HG02852 (cell line): Measurements from ENCODE around the gene TMPRSS9.

Experiments used
- ATAC-seq: cut with Tn5 transposase; IDR thresholded peaks from one replicate; pipeline ENCODE4 v1.9.1; 2021; ENCODE audit warnings: mild to moderate bottlenecking, moderate library complexity; ENCODE audit not compliant: unreplicated experiment

TMPRSS9 gene

GRCh38 chr19:2359992-2360685 lies at the start of gene TMPRSS9:
Gene TMPRSS9, plus strand, starts transcription at chr19:2360265. Its CDS starts 29,521 bp downstream, at chr19:2389786.
- ATAC-seq, result no peak

DNA sequence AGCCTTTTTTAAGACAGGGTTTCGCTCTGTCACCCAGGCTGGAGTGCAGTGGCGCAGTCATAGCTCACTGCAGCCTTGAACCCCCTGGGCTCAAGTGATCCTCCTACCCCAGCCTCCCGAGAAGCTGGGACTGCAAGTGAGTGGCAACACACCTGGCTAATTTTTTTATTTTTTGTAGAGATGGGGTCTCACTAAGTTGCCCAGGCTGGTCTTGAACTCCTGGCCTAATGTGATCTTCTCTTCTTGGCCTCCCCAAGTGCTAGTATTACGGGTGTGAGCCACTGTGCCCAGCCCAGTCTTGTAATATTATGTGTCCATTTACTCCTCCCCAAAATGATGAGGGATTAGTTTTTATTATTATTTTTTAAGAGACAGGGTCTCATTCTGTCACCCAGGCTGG lies 49.0 kb upstream of the TMPRSS9 start:
- ATAC-seq, result no peak

DNA sequence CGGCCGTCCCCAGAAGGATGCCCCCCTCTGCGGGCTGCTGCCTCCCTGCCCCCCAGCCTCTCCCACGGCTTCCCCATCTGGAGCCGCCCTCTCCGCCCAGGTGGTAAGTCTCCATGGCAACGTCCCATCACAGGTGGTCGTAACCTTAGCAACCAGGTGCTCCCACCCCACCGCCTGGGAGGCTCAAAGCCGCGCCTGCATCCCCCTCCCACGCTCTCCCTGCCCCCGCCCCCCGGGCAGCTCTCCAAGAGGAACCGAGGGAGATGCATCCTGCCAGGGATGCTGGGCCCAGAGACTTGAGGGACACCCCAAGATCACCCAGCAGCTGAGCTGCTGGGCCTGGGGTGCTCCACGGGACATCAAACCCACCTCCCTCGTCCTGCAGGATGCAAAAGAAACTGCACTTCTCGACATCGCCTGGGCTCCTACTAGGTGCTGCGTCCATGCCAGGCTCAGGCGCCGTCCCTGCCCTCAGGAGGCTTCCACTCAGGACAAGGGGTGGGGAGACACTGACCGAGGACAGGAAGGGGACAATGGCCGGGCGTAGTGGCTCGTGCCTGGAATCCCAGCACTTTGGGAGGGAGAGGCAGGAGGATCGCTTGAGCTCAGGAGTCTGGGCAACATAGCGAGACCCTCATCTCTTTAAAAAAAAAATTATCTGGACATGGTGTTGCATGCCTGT lies 47.1 kb upstream of the TMPRSS9 start:
- ATAC-seq, result no peak

- ATAC-seq, result no peak
Measured at GRCh38 chr19:2315121-2315817, 44.8 kb upstream of the TMPRSS9 start.

- ATAC-seq, result no peak
Measured at GRCh38 chr19:2315818-2316353, 44.2 kb upstream of the TMPRSS9 start.

DNA sequence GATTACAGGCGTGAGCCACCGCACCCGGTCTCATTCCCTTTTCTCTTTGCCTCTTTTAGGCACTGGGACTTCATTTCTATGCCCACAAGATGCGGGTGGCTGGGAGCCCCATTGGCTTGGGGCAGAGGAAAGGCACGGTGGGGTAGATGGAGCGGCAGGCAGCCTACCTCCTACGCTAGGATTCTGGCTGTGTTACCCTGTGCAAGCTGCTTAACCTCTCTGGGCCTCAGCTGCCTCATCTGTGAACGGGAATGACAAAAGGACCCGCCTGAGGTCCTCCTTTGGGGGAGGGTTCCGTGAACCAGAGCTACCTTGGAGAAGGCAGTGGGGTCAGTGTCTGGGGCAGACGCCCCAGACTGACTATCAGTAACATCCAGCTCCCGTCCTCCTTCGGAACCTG lies 42.8 kb upstream of the TMPRSS9 start:
- no peak for ATAC-seq

DNA sequence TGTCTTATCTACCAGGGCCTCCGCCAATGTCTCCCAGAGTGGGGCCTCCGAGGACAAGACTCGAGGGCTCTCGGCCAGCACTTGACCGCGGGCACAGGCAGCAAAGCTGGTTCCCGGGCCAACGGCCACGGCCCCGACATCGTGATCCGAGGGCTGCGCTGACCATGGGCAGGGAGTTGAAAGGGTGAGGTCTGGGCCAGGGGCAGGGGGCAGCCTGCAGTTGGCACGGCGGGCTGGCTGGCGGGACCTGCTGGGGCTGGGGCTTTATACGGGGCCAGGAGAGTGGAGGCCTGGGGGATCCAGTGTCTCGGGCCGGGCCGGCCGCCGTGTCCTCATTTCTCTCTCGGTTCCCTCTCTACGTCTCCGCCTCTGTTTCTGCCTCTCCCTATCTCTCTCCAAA lies 42.3 kb upstream of the TMPRSS9 start:
- no peak for ATAC-seq

DNA sequence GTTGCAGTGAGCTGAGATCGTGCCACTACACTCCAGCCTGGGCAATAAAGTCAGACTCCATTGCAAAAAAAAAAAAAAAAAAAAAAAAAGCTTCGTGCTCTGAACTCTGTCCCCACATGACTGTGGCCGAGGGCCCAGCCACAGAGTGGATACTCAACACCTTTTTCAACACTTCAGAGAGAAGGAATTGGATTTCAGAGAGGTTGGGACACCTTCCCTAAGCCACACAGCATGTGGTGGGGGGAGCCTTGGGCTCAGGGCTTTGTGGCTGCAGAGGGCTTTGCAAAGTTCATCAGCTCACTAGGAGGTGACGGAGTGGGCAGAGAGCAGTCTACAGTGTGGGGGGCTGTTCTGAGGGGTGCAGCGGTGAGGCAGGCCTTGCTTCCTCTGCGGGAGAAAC lies 41.1 kb upstream of the TMPRSS9 start:
- no peak for ATAC-seq

GRCh38 chr19:2319551-2319950 lies 40.5 kb upstream of the TMPRSS9 start:
- no peak for ATAC-seq

- ATAC-seq, result no peak
Measured at GRCh38 chr19:2320049-2320448, 40.0 kb upstream of the TMPRSS9 start.

GRCh38 chr19:2320939-2321338 lies 39.1 kb upstream of the TMPRSS9 start:
- no peak for ATAC-seq

- no peak for ATAC-seq
Measured at GRCh38 chr19:2321565-2322283, 38.3 kb upstream of the TMPRSS9 start.

DNA sequence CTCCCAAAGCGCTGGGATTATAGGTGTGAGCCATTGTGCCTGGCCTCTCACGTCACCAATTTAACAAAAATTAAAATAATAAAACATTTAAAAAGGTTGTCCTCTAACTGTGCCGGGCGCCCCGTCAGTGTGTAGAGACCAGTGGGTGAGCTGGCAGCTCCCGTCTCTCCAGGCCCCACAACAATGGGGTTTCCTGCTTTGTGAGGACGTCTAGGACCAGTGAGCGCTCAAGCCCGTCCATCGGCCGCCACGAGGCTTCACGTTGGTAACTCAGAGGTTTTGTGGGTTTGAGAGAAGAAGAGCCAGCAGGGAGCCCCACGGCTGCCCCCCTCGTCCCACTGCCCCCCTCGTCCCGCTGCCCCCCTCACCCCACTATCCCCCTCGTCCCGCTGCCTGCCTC lies 36.4 kb upstream of the TMPRSS9 start:
- no peak for ATAC-seq

DNA sequence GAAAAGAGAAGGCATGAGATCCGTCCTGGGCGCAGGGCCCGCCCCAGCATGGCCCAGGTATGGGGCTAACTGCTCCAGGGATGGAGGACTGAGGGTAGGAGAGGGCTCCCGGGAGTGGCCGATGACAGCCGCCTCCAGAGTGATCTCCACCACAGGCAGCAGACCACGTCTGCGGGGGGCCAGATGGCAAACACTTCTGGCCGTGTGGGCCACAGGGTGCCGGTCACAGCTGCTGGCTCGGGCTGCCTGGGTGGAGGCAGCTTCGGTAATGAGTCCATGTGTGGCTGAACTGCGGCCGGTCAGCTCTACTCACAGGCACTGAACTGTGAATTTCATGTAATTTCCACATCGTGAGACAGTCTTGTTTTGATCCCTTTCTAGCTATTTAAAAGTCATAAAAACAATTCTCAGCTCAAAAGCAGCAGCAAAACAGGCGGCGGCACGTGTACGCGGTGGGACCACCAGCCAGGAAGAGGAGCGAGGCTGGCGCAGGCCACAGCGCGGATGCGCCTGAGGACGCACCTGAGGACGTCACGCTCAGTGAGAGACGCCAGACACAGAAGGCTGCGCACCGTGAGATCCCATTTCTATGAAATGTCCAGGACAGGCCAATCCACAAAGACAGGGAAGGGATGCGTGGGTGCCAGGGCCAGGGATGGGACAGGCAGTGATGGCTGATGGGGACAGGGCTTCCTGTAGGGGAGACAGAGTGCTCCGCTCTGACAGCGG lies 35.7 kb upstream of the TMPRSS9 start:
- no peak for ATAC-seq

DNA sequence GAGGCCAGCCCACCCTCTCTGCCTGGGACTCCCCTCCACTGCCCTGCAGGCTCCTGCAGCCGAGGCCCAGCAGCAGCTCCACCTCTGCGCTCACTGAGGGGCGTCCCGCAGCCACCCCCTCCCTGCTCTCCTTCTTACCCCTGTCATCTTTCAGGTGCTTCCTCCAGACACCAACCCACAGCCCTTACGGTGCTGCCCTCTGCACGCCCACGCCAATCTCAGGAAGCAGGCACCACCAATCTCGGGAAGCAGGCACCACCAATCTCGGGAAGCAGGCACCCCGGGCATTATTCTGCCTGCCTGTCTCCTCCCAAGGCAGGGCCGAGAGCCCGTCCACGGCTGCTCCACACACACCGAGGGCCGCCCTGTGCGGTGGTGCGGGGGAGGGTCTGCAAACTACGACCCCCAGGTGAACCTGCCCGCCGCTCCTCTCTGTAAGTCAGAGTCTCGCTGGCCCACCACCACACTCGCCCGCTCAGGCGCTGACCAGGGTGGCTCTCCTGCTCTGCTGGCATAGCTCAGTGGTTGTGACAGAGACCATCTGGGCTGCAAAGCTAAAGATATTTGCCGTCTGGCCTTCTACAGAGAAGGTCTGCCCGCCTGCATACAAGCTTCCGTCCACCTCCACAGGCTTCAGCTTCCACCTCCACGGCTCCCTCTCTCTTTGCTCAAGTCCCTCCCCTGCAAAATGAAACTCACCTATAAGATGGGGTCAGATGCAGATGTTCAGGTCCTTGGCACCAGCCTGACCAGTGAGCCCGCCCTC lies 34.6 kb upstream of the TMPRSS9 start:
- no peak for ATAC-seq

GRCh38 chr19:2326699-2327360 lies 33.2 kb upstream of the TMPRSS9 start:
- no peak for ATAC-seq

GRCh38 chr19:2327773-2328400 lies 32.2 kb upstream of the TMPRSS9 start:
- ATAC-seq, result no peak

GRCh38 chr19:2328401-2329148 lies 31.5 kb upstream of the TMPRSS9 start, which contains the start of the genes LSM7 and SPPL2B:
Gene LSM7, minus strand, starts transcription at chr19:2328586. Its CDS starts 20 bp downstream, at chr19:2328566.
Gene SPPL2B, plus strand, starts transcription at chr19:2328684. Its CDS starts 26 bp downstream, at chr19:2328710.
- ATAC-seq, result peak; percentile 66
